UCSD-AML1 (cell line): ENCODE measurements around the gene SMG6.

Experiments
- DNase-seq: peaks from one replicate; lab custom pipeline; 2025; ENCODE audit not compliant: unreplicated experiment; lab: John Stamatoyannopoulos, UW

The SMG6 gene

GRCh38 chr17:2064520-2064971 lies 239.0 kb downstream of the SMG6 start:
- no peak for DNase-seq

- DNase-seq, result no peak
Measured at GRCh38 chr17:2064147-2064489, 239.5 kb downstream of the SMG6 start.

GRCh38 chr17:2063261-2064146 lies 240.1 kb downstream of the SMG6 start:
- DNase-seq, result no peak

GRCh38 chr17:2062571-2063183 lies 240.9 kb downstream of the SMG6 start:
- no peak for DNase-seq

GRCh38 chr17:2061441-2061958 lies 242.1 kb downstream of the SMG6 start:
- DNase-seq, result no peak

GRCh38 chr17:2060681-2061440 lies 242.7 kb downstream of the SMG6 start:
- DNase-seq, result no peak

GRCh38 chr17:2060385-2060658 lies 243.3 kb downstream of the SMG6 start:
- DNase-seq, result no peak

GRCh38 chr17:2059547-2060384 lies 243.8 kb downstream of the SMG6 start:
- no peak for DNase-seq

- peak; percentile 87 for DNase-seq
Measured at GRCh38 chr17:2058586-2059546, 244.7 kb downstream of the SMG6 start.

- no peak for DNase-seq
Measured at GRCh38 chr17:2057760-2058585, 245.6 kb downstream of the SMG6 start.

GRCh38 chr17:2057175-2057759 lies 246.3 kb downstream of the SMG6 start:
- no peak for DNase-seq

GRCh38 chr17:2056206-2057174 lies 247.1 kb downstream of the SMG6 start:
- no peak for DNase-seq

- DNase-seq, result no peak
Measured at GRCh38 chr17:2055292-2056205, 248.0 kb downstream of the SMG6 start.

- DNase-seq, result peak; percentile 76
Measured at GRCh38 chr17:2054512-2055291, 248.9 kb downstream of the SMG6 start, which contains the start of gene HIC1. HIC1 (plus strand) TSS chr17:2055103; CDS start chr17:2056691, 1,588 bp downstream.

- no peak for DNase-seq
Measured at GRCh38 chr17:2054262-2054511, 249.4 kb downstream of the SMG6 start.
